H9 (cell line): ENCODE data around the gene FAM81A. TPM values are rescaled to one million over a fixed set of nuclear protein-coding genes. Genes with fewer than 3 reads are reported as not detected.

Source experiments
- DNase-seq: peaks from one replicate; pipeline ENCODE4 v3.0.0-alpha.2; 2017
- H2AFZ ChIP-seq: one replicate; pipeline ENCODE4 v1.6.1; 2013; ENCODE audit warnings: mild to moderate bottlenecking, low read length, control low read depth, moderate library complexity
- H2AK5ac ChIP-seq: 2 replicates; pipeline ENCODE4 v1.6.1; 2013; ENCODE audit warnings: low read length, control low read depth, mixed read lengths; ENCODE audit not compliant: insufficient read length
- H2BK120ac ChIP-seq: one replicate; pipeline ENCODE4 v1.6.1; 2013; ENCODE audit warnings: low read depth, mild to moderate bottlenecking, low read length, control low read depth, inconsistent platforms; ENCODE audit not compliant: poor library complexity, severe bottlenecking
- H2BK12ac ChIP-seq: 2 replicates; pipeline ENCODE4 v1.6.1; 2013; ENCODE audit warnings: low read length, control low read depth, mixed read lengths, low read depth; ENCODE audit not compliant: insufficient read length
- H2BK15ac ChIP-seq: 2 replicates; pipeline ENCODE4 v1.6.1; 2013; ENCODE audit warnings: low read depth, low read length, control low read depth
- H2BK20ac ChIP-seq: one replicate; pipeline ENCODE4 v1.6.1; 2013; ENCODE audit warnings: low read depth, mild to moderate bottlenecking, low read length, control low read depth, inconsistent platforms; ENCODE audit not compliant: poor library complexity, severe bottlenecking
- H2BK5ac ChIP-seq: 2 replicates; pipeline ENCODE4 v1.6.1; 2013; ENCODE audit warnings: low read length, control low read depth, mixed read lengths; ENCODE audit not compliant: insufficient read length
- H3K14ac ChIP-seq: 2 replicates; pipeline ENCODE4 v1.6.1; 2013; ENCODE audit warnings: low read length, control low read depth; ENCODE audit not compliant: insufficient read depth
- H3K18ac ChIP-seq: 2 replicates; pipeline ENCODE4 v1.6.1; 2013; ENCODE audit warnings: low read depth, mild to moderate bottlenecking, mixed read lengths, low read length, control low read depth; ENCODE audit not compliant: insufficient read length
- H3K23ac ChIP-seq: 2 replicates; pipeline ENCODE4 v1.6.1; 2013; ENCODE audit warnings: low read length, control low read depth, mixed read lengths, low read depth; ENCODE audit not compliant: insufficient read length
- H3K23me2 ChIP-seq: 2 replicates; pipeline ENCODE4 v1.6.1; 2013; ENCODE audit warnings: low read depth, mild to moderate bottlenecking, mixed read lengths, low read length, control low read depth; ENCODE audit not compliant: insufficient read length, poor library complexity, severe bottlenecking
- H3K27ac ChIP-seq: 2 replicates; pipeline ENCODE4 v1.5.1; 2013; ENCODE audit warnings: low read length, control low read depth, mixed read lengths, low read depth; ENCODE audit not compliant: insufficient read length
- H3K27me3 ChIP-seq: 2 replicates; pipeline ENCODE4 v1.6.1; 2013; ENCODE audit warnings: low read length, control low read depth, inconsistent platforms; ENCODE audit not compliant: insufficient read depth
- H3K4ac ChIP-seq: 2 replicates; pipeline ENCODE4 v1.6.1; 2013; ENCODE audit warnings: low read depth, mild to moderate bottlenecking, control low read depth, inconsistent platforms, low read length, moderate library complexity
- H3K4me1 ChIP-seq: 2 replicates; pipeline ENCODE4 v1.6.1; 2013; ENCODE audit warnings: low read length, control low read depth, inconsistent platforms; ENCODE audit not compliant: insufficient read depth
- H3K4me2 ChIP-seq: 2 replicates; pipeline ENCODE4 v1.6.1; 2013; ENCODE audit warnings: low read length, control low read depth, mixed read lengths; ENCODE audit not compliant: insufficient read length, insufficient read depth
- H3K56ac ChIP-seq: 2 replicates; pipeline ENCODE4 v1.6.1; 2013; ENCODE audit warnings: low read depth, mild to moderate bottlenecking, mixed read lengths, low read length, control low read depth; ENCODE audit not compliant: insufficient read length
- H3K79me1 ChIP-seq: 2 replicates; pipeline ENCODE4 v1.6.1; 2013; ENCODE audit warnings: low read depth, mild to moderate bottlenecking, moderate library complexity, low read length, control low read depth, inconsistent platforms; ENCODE audit not compliant: insufficient read depth, poor library complexity, severe bottlenecking
- H3K79me2 ChIP-seq: 2 replicates; pipeline ENCODE4 v1.6.1; 2013; ENCODE audit warnings: low read length, control low read depth, inconsistent platforms; ENCODE audit not compliant: insufficient read depth
- H3K9ac ChIP-seq: 2 replicates; pipeline ENCODE4 v1.6.1; 2013; ENCODE audit warnings: low read length, control low read depth, mixed read lengths; ENCODE audit not compliant: insufficient read length; ENCODE audit errors: extremely low read depth
- H3K9me3 ChIP-seq: one replicate; pipeline ENCODE4 v1.6.1; 2013; ENCODE audit warnings: low read depth, low read length, inconsistent platforms; ENCODE audit not compliant: control insufficient read depth
- H3T11ph ChIP-seq: one replicate; pipeline ENCODE4 v1.6.1; 2013; ENCODE audit warnings: mild to moderate bottlenecking, low read length, control low read depth, inconsistent platforms
- H4K20me1 ChIP-seq: one replicate; pipeline ENCODE4 v1.6.1; 2013; ENCODE audit not compliant: control insufficient read depth, insufficient read length, insufficient read depth
- H4K5ac ChIP-seq: 2 replicates; pipeline ENCODE4 v1.6.1; 2013; ENCODE audit warnings: low read depth, mild to moderate bottlenecking, mixed read lengths, low read length, control low read depth; ENCODE audit not compliant: insufficient read length
- H4K8ac ChIP-seq: replicated peaks from 2 replicates; pipeline ENCODE4 v1.6.1; 2013; ENCODE audit warnings: low read length, control low read depth, mixed read lengths, low read depth; ENCODE audit not compliant: insufficient read length
- H4K91ac ChIP-seq: 2 replicates; pipeline ENCODE4 v1.6.1; 2013; ENCODE audit warnings: low read depth, mild to moderate bottlenecking, moderate library complexity, mixed read lengths, low read length, control low read depth; ENCODE audit not compliant: insufficient read length
- H3K27ac Mint-ChIP-seq, 3 experiments: 2 replicates in 2 of 3; 3 replicates in 1 of 3; pipeline ENCODE4 v1.8.0; 2020 to 2021; ENCODE audit warnings: mixed read lengths in 3 of 3, mild to moderate bottlenecking in 1 of 3, moderate library complexity in 1 of 3
- H3K27me3 Mint-ChIP-seq: 2 replicates; pipeline ENCODE4 v1.8.0; 2021; ENCODE audit warnings: low read depth, mild to moderate bottlenecking, moderate library complexity, mixed read lengths
- H3K36me3 Mint-ChIP-seq, 3 experiments: 2 replicates in 2 of 3; 3 replicates in 1 of 3; pipeline ENCODE4 v1.8.0; 2020 to 2021; ENCODE audit warnings: low read depth in 3 of 3, mixed read lengths in 3 of 3; ENCODE audit not compliant: insufficient read depth in 1 of 3
- H3K4me1 Mint-ChIP-seq, 2 experiments: 2 replicates each; pipeline ENCODE4 v1.8.0; 2020; ENCODE audit warnings: mixed read lengths in 2 of 2
- H3K4me3 Mint-ChIP-seq, 2 experiments: 2 replicates in 1 of 2; 3 replicates in 1 of 2; pipeline ENCODE4 v1.8.0; 2020 to 2021; ENCODE audit warnings: mild to moderate bottlenecking in 2 of 2, mixed read lengths in 2 of 2, moderate library complexity in 1 of 2
- H3K9me3 Mint-ChIP-seq, 2 experiments: 2 replicates in 1 of 2; 3 replicates in 1 of 2; pipeline ENCODE4 v1.8.0; 2020; ENCODE audit warnings: mild to moderate bottlenecking in 2 of 2, mixed read lengths in 2 of 2, moderate library complexity in 1 of 2
- WGBS: extraction: QIAGEN DNeasy Blood & Tissue Kit; methylation state at CpG from one replicate; pipeline ENCODE4 v1.1.7; 2013; ENCODE audit warnings: missing lambda C conversion rate, low lambda C conversion rate, mixed read lengths; ENCODE audit not compliant: insufficient read length; ENCODE audit errors: extremely low coverage; 5-methylcytosine and 5-hydroxymethylcytosine counted together
- total RNA-seq: library from RNA; stranded (reverse); gene quantifications from 2 replicates; pipeline ENCODE4 v1.2.1, GENCODE V29; 2021
- TF ChIP-seq, protein P1 (sequence below): fragments of 200-600 bp; sonication (generic); conservative IDR thresholded peaks from 3 replicates; pipeline ENCODE4 v1.8.0; 2021; ENCODE audit warnings: antibody characterized with exemption, mild to moderate bottlenecking

Gene FAM81A
- total RNA-seq, 1 experiment from 2014 or later, result 1.7 TPM

- no peak overlapping the region for H3K4me3 Mint-ChIP-seq
- H2BK120ac ChIP-seq, result no peak overlapping the region
- no peak overlapping the region for H3K23ac ChIP-seq
- no peak overlapping the region for H2BK20ac ChIP-seq
- peaks cover 78% of the 10 kb centered on the region for H3K27me3 Mint-ChIP-seq
- H3K9ac ChIP-seq, result no peak overlapping the region
- H3K9me3 Mint-ChIP-seq, result no peaks in the 10 kb centered on the region; a peak in 1 of 5 replicates
- H2BK12ac ChIP-seq, result no peak overlapping the region
- no peak overlapping the region for H2AK5ac ChIP-seq
- H3K4me2 ChIP-seq, result no peak overlapping the region
- no peak overlapping the region for H3K14ac ChIP-seq
- H3K4me1 Mint-ChIP-seq, result peaks cover under 1 to 1% of the 10 kb centered on the region in 2 experiments
- no peak overlapping the region for H3K27ac ChIP-seq
- no peak overlapping the region for H4K8ac ChIP-seq
- H3K9me3 ChIP-seq, result no peaks in the 10 kb centered on the region
- no peak for DNase-seq
- no peak overlapping the region for H4K91ac ChIP-seq
- no peaks in the 10 kb centered on the region for H3K79me1 ChIP-seq
- H2BK5ac ChIP-seq, result no peak overlapping the region
- no peaks in the 10 kb centered on the region for H3K79me2 ChIP-seq
- H4K20me1 ChIP-seq, result no peaks in the 10 kb centered on the region
- no CpG with 5 or more reads among the region's 3 CpGs for WGBS
- no peak overlapping the region for H2AFZ ChIP-seq
- no peaks in the 10 kb centered on the region for H3K23me2 ChIP-seq
- H3K36me3 Mint-ChIP-seq, result no peaks in the 10 kb centered on the region
- H3K27me3 ChIP-seq, result no peaks in the 10 kb centered on the region
- no peak overlapping the region for H2BK15ac ChIP-seq
- no peak overlapping the region for H3K4ac ChIP-seq
- H4K5ac ChIP-seq, result no peak overlapping the region
- H3K4me1 ChIP-seq, result no peaks in the 10 kb centered on the region
- TF ChIP-seq, protein P1, sequence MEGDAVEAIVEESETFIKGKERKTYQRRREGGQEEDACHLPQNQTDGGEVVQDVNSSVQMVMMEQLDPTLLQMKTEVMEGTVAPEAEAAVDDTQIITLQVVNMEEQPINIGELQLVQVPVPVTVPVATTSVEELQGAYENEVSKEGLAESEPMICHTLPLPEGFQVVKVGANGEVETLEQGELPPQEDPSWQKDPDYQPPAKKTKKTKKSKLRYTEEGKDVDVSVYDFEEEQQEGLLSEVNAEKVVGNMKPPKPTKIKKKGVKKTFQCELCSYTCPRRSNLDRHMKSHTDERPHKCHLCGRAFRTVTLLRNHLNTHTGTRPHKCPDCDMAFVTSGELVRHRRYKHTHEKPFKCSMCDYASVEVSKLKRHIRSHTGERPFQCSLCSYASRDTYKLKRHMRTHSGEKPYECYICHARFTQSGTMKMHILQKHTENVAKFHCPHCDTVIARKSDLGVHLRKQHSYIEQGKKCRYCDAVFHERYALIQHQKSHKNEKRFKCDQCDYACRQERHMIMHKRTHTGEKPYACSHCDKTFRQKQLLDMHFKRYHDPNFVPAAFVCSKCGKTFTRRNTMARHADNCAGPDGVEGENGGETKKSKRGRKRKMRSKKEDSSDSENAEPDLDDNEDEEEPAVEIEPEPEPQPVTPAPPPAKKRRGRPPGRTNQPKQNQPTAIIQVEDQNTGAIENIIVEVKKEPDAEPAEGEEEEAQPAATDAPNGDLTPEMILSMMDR, result no peak
- H3K18ac ChIP-seq, result no peak overlapping the region
- no peak overlapping the region for H3K27ac Mint-ChIP-seq
- H3K56ac ChIP-seq, result no peak overlapping the region
- H3T11ph ChIP-seq, result no peak overlapping the region
Measured at GRCh38 chr15:59540654-59541053, 102.7 kb downstream of the FAM81A start.
